ENCODE measurements around the gene TTC21B.

TTC21B gene

DNA sequence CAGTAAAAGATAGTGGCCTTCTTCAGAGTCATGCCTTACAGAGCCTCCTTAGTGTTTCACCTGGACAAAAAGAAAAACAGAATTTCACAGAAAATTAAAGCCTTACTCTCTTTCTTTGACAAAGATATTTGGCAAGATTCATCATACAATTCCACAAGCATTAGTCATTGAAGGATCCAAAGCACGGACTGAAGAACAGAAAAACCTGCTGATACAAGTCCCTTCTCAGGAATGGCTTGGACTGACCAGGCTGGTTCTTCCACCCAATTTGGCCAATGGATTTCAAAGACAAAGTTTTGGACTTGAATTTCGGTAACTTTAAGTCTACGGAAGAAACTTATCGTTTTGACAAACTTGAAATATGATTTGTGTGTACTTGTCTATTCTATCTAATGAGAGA is 120.4 kb downstream of the TTC21B start:
- TF ChIP-seq, protein P1, sequence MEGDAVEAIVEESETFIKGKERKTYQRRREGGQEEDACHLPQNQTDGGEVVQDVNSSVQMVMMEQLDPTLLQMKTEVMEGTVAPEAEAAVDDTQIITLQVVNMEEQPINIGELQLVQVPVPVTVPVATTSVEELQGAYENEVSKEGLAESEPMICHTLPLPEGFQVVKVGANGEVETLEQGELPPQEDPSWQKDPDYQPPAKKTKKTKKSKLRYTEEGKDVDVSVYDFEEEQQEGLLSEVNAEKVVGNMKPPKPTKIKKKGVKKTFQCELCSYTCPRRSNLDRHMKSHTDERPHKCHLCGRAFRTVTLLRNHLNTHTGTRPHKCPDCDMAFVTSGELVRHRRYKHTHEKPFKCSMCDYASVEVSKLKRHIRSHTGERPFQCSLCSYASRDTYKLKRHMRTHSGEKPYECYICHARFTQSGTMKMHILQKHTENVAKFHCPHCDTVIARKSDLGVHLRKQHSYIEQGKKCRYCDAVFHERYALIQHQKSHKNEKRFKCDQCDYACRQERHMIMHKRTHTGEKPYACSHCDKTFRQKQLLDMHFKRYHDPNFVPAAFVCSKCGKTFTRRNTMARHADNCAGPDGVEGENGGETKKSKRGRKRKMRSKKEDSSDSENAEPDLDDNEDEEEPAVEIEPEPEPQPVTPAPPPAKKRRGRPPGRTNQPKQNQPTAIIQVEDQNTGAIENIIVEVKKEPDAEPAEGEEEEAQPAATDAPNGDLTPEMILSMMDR (IDR thresholded peaks at IDR 0.05; ENCODE audit: control insufficient read depth, extremely low read depth, insufficient read depth) = no peak
- no peak overlapping the region for H3K4me3 ChIP-seq (ENCODE audit: low read depth, low read length)
- DNase-seq (ENCODE audit: low read depth) = no peak

DNA sequence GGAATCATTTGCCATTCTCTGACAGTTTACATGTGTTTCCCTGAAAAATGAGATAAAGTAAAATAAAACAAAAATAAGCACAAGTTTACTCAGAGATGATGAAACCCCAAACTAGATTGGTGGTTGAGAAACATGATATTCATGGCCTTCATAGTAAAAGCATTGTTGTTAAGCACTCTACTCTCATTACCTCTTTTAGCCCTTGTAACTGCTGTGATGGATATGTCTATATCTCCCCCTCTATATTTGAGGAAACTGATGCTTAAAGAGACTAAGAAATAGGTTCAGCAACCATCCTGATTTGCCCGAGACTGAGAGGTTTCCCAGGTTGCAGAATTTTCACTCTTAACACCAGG is 125.7 kb downstream of the TTC21B start:
- no peak for DNase-seq (ENCODE audit: low read depth)
- no peak overlapping the region for H3K4me3 ChIP-seq (ENCODE audit: low read depth, low read length)
- TF ChIP-seq, protein P1 (IDR thresholded peaks at IDR 0.05; ENCODE audit: control insufficient read depth, extremely low read depth, insufficient read depth) = no peak

DNA sequence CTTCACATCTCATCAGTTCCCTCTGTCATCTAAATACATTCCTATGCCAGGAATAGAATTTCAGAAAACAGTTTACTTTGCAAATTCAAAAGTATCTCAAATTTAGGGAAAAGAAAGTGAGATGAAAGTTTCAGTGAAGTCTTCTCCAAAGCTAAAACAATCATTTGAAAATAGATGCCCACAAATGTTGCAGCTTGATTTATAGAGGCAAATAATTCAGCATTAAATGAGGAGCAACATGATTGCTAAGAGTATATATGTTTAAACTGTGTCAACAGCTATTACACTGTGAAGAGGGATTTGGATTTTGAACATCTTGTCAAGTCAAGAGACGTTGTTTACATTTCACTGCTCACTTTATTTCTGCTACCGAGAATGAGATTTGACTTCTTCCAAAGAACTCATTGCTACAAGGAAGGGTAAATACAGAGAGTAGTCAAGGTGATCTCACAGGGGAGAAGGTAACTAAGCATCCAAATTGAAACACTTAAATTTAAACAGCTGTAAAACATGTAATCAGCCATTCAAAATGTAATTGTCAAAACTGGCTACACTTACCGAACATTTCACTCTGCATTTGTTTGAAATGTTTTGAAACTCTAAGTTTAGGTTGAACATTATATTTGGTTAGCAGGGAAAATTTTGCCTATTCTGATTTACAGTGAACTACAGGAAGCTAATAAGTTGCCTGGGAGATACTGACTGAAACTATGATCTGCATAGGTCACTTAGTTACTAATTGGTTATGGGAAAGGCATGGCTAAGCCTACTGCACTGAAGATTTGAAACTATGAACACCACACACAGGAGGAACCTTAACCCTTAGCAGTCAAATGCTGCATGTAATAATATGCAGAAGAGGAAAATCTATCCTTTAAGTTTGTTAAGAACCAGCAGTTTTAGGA is 126.3 kb downstream of the TTC21B start:
- TF ChIP-seq, protein P1 (IDR thresholded peaks at IDR 0.05; ENCODE audit: control insufficient read depth, extremely low read depth, insufficient read depth) = no peak
- peak; percentile 15 for DNase-seq (ENCODE audit: low read depth)
- H3K4me3 ChIP-seq (ENCODE audit: low read depth, low read length) = no peak overlapping the region

DNA sequence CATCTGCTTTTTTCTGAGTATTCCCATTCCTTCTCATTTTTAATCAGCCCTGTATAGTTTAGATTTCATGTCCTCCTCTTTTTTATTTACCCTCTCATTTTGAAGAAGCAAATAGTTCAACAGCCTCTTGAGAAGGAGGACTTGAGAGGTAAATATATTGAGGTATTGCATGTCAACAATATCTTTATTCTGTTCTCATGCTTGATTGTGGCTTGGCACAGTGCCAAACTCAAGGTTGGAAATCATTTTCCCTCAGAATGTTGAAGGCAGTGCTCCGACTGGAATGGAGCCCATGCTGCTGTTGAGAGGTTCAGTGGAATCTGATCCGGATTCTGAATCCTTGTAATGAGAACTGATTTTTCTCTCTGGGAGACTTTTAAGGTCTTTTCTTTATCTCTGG is 128.5 kb downstream of the TTC21B start:
- no peak for DNase-seq (ENCODE audit: low read depth)
- H3K4me3 ChIP-seq (ENCODE audit: low read depth, low read length) = no peak overlapping the region
- TF ChIP-seq, protein P1 (IDR thresholded peaks at IDR 0.05; ENCODE audit: control insufficient read depth, extremely low read depth, insufficient read depth) = no peak

Measured in LNCaP clone FGC (cell line).